GM19455 (cell line): ENCODE results near the gene RHBDL3.
"Not testable (repeated sequence)": the region's sequence is repeated elsewhere in the genome, so short reads cannot be mapped to it uniquely, and the experiment has no call there.

ENCODE experiments used
- ATAC-seq: cut with Tn5 transposase; IDR thresholded peaks from one replicate; pipeline ENCODE4 v1.9.1; 2021; ENCODE audit not compliant: unreplicated experiment

RHBDL3 gene, protein sequence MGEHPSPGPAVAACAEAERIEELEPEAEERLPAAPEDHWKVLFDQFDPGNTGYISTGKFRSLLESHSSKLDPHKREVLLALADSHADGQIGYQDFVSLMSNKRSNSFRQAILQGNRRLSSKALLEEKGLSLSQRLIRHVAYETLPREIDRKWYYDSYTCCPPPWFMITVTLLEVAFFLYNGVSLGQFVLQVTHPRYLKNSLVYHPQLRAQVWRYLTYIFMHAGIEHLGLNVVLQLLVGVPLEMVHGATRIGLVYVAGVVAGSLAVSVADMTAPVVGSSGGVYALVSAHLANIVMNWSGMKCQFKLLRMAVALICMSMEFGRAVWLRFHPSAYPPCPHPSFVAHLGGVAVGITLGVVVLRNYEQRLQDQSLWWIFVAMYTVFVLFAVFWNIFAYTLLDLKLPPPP

DNA sequence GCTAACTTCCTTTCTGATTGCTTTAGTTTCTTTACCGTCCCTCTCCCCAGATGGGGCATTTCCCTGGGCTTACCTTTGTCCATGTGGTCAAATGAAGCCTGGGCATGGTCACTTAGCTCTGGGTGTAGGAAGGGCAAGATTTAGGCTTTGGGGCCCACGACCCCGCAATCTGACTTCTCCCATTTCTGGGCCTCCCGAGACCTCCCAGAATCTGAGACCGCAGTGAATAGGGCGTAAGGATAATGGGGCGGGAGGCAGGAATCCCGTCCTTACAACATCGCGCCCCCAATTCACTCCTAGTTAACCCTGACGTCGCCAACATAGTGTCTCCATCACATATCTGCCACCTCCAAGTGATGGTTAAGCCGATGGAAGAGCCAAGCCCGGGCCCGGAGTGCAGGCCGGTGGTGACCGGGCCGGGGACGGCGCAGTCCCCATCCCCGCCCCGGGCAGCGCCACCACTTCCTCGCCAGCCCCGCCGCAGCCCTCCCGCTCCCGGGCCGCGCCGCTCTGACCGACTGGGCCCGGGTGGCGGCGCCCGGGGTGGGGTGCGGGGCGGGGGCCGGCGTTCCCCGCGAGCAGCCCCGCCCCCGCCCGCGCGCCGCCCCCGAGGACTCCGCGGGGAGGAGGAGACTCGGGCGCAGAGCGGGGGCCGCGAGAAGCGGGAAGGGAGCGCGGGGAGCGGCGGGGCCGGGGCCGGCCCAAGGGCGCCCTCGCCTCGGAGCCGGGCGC lies at the start of gene RHBDL3:
Gene RHBDL3, plus strand, starts transcription at position 641 of the 732 bp plus-strand sequence. CDS start 358 bp downstream, outside the sequence.
- no peak for ATAC-seq

DNA sequence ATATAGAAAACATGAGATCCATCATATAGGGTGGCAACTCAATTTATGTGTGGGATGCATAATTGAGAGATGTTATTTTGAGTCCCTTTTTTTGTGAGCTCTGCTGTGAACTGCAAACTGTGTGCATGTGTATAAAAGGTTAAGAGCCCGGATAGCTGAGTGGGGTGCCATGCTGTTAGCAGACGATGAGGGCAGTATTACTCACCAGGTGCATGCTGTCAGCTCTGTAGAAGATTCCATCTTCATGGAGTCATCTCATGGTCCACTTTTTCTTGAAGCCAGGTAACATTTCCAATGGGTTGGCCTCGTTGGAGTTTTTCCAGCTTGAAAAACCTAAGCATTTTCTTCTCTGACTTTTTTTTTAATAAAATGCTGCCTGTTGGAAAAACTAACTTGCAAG lies 43.0 kb upstream of the RHBDL3 start:
- ATAC-seq, result no peak

DNA sequence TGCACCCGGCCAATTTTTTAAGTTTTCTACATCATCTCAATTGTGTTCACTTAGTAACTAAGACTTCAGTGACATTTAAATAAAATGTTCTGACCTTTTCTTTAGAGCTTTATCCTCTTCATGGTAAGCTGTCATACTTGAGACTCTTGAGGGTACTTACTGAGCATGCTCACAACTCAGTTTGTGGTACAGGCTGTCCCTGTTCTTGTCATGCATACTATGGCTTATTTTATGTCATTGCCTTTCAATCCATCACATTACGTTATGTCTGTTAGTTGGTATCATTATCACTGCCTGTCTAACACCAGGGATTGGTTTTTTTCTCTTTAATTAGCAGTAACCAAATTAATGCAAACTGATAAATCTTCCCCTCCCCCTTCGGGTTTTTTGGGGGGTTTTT lies 41.9 kb upstream of the RHBDL3 start:
- ATAC-seq, result no peak

DNA sequence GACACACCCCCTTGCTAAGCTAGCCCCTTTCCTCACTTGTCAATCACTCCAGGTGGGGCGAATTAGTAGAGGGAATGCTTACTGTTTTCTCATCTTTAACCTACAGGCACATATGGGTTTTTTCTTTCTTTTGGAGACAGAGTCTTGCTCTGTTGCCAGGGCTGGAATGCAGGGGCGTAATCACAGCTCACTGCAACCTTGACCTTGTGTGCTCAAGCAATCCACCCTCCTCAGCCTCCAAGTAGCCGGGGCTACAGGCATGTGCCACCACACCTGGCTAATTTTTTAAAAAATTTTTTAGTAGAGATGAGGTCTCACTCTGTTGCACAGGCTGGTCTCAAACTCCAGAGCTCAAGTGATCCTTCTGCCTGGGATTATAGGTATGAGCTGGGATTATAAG lies 38.7 kb upstream of the RHBDL3 start:
- ATAC-seq, result no peak

DNA sequence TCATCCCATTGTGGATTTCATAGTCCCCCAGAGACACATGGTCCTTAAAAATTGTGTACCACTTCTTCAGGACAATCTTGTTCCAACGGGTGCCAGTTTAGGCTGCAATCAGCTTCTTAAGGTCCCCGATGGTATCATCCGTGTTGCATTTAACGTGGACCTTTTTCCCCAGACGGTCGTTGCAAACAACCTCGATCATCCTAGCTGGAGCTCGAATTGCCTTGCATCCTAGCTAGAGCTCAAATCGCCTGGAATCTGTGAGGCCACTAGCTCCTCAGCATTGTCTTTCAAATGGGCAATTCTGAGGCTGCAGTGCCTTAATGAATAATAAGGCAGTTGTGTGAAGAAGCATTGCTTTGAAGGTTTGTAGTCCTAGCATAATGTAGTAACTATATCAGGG lies 37.7 kb upstream of the RHBDL3 start:
- no peak for ATAC-seq

DNA sequence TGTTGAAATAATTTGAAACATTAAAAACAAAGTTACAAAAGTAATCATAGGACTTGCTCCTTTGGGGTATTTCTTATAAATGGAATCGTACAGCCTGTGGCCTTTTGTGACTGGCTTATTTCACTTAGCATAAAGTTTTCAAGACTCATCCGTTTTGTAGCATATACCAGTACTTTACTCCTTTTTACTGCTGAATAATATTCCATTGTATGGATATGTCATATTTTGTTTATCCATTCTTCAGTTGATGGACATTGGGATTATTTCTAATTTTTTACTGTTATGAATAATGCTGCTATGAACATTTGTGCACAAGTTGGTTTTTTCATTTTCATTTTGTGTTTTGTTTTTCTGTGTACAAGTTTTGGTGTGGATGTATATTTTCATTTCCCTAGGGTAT lies 30.0 kb upstream of the RHBDL3 start:
- no peak for ATAC-seq

DNA sequence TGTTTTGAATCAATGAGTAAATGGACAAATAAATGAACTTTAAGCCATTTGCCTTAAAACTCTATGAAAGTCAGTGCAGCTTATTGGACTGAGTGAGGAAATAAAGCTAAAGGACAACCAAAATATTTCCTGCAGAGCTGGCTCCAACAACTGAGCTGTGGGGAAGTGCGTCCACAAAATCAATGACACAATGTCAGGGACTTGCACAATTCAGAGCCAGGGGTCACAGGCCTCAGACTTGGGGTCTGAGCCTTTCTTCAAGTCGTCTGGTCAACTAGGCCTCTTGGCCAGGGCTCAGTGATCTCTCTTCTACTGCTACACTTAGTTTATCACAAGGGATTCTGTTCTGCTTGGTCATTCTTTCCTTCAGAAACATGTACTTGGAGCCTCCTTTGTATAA lies 26.2 kb upstream of the RHBDL3 start:
- ATAC-seq, result no peak

DNA sequence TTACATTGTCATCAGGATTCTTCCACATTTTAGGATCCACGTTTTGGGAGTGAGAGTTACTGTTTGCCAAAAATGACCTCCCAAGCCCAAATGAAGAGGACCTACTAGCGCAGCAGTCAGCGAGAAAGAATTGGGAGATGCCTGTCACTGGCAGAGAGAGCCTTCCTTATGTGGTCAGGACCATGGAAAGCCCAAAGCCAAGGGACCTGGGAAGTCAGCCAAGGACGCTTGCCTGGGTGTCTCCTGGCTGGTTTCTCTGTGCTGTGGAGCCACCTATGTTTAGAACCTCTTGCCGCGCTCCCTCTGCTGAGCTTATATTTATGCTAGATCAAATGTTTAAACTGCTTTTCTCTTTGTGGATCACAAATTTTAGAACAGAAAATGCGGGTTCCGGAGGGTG lies 24.9 kb upstream of the RHBDL3 start:
- ATAC-seq, result no peak

DNA sequence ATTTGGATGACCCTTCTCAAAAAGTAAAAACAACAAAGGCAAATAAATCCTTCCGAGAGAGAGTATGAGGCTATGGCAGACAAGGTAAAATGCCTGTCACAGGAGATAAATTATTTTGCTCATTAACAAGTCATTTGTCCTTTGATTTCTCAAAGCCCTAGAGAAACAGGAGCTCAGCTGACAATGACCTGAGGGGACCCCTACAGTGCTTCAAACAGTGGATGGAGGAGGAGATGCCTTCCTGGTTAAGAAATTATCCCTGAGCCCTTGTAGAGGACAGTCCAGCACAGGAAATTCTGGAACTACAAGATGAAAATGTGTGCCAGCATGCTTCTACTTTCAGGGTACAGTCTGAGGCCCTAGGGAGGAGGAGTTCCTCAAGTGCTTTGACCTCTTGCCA lies 24.0 kb upstream of the RHBDL3 start:
- no peak for ATAC-seq

DNA sequence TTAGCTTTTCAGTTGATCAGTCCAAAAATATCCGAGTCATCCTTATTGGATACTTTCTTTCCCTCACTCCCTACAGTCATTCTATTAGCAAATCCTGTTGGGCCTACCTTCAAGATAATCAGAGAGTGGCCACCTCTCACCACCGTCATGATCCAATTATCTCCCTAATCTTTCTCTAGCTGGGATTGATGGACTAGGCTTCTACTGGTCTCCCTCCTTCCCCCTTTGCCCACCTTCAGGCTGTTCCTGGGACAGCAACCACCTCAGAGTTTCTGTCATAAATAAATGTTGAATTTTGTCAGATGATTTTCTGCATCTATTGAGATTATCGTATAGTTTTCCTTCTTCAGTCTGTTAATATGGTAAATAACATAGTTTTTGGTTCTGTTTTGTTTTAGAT lies 16.2 kb upstream of the RHBDL3 start:
- no peak for ATAC-seq

DNA sequence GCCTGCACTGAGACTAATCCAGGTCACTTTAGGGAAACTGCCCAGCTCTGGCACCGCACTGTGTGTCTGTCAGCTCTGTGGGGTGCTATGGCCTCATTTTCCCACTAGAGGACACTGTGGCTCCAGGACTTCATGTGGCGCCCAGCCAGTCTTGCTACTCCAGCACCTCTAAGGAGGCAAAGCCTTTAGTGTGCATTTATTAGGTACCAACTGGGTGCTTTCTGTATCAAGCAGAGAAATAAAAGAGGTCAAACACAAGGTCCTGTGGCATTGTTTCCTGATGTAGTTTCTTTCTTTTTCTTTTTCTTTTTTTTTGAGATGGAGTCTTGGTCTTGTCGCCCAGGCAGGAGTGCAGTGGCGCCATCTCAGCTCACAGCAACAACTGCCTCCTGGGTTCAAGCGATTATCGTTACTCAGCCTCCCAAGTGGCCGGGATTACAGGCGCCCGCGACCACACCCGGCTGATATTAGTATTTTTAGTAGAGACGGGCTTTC lies 12.5 kb upstream of the RHBDL3 start:
- ATAC-seq, result no peak

DNA sequence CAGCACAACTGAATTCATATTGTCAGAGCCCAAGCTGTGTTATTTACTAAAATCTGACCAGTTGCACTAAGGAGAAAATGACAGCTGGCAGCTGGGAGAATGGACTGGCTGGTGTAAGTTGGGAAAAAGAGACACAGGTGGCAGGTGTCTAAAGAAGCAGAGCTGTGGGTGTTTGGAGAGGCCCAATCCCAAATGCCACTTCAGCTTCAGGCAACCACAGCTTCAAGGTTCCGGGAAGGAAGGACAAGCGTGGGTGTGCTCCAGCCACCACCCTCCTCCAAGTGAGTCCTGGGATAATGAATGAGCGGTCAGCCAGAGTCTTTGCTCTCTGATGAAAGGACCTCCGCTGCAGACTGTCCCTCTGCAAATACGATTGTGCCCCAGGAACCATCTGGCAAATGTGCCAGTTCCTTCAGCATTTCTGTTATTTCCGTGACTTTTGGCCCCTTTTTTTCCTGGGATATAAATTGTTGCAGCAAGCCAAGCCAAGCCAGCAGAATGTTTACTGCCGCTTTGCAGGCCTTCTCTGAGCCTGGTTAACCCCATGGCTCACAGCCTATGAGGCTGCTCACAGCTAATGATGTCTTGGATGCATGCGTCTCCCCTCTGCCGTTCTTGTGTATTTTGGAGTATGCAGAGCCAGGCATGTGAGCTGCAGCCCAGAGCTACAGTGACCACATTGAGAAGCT lies 9.5 kb upstream of the RHBDL3 start:
- ATAC-seq, result no peak

DNA sequence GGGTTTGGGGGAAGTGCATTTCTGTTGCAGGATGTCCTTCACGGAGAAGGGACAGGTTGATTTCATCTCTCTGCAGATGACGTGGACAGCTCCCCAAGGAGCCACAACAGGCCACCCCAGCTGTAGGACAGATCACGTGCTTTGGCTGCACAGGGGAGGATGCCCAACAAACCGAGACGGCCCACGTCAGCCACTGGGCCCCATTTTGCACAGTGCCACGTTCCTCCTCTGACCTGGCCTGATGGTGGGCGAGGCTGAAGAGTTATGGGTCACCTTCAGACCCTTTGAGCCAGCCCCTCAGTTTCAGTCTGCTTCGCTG lies 9.0 kb upstream of the RHBDL3 start:
- ATAC-seq, result no peak

DNA sequence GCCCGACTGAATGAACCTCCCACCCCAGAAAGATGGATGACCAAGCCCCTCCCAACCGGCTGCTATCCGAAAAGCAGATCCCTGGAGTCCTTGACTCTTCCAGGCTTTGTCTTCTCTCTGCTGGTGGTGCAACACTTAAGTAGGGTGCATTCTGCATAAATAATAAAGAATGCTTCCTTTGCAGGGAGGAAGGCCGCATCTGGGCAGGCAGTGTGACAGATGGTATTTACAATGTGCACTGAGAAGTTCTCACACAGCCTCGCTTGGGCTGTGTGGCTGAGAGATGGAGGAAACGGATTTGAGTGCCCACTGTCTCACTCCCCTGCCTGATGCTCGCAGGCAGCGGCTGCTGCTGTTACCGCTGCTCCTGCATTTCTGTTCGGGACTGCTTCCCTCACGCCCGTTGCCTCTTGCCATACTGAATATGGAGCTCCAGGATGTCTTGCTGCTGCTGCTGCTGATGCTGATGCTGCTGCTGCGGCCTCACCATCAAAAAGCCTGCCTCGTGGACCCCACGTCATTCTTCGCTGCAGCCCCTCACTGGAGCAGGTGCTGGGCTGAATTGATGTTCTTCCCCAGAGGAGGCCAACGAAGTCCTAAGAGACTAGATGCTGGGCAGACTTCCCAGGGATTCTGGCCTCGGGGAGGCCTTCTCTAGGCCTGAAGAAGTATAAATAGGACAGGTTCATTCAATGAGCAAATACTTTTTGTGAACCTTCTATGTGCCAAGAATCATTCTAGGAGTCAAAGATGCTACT lies 7.1 kb upstream of the RHBDL3 start:
- no peak for ATAC-seq

DNA sequence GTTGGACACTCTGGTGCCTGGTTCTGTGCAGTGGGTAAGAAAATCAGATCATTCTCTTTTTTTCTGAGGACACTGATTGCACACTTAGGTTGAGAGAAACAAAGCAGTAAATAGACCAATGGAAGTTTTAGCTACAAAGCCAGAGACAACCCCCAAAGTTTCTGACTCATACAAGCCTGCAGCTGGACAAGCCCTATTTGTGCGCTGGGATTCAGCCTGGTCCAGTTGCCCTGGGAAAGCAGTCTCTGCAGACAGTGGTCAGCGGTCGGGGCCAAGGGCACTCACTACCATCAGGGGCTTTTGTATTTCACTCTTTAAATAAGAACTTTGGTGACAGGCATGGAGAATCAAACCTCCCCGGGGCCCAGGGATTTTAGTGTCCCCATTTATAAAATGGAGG lies 6.0 kb upstream of the RHBDL3 start:
- ATAC-seq, result no peak

DNA sequence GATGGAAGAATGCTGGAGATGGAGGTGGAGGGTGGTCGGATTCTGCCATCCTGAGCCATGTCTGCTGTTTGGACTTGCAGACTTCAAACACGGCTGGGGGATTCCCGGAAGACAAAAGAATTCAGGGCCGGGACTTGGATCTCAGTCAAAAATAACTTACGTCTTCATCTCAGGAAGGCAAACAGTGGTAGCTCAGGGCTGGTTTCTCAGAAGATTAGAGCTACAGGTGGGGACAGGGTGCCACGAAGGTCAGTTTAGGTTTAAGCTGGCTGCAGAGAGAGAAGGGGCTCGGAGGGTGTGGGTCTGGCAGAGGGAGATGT lies 4.3 kb upstream of the RHBDL3 start:
- no peak for ATAC-seq

DNA sequence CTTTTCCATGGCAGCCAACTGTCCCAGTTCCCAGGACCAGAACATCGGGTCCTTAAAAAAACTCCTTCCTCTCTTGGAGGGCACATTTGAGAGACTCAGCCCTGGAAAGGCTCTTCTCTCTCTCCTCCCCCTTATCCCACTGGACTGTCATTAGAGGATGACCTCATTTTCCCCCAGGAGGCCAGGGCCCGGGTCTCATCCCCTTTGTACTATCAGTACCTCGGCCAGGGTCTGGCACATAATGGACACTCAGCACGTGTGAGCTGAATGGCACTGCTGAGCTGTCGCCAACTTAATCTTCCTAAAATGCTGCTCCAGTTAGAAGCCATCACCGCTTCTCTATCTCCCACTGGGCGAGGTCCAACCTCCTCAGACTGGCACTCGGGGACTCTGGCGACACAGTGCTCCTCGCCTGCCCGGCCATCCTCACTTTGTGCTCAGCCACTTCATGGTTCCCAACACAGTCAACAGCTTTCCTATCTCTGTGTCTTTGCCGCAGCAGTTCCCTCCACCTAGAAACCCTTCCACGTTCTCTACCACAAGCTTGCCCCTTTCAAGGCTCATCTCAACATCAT lies 3.6 kb upstream of the RHBDL3 start:
- ATAC-seq, result no peak

DNA sequence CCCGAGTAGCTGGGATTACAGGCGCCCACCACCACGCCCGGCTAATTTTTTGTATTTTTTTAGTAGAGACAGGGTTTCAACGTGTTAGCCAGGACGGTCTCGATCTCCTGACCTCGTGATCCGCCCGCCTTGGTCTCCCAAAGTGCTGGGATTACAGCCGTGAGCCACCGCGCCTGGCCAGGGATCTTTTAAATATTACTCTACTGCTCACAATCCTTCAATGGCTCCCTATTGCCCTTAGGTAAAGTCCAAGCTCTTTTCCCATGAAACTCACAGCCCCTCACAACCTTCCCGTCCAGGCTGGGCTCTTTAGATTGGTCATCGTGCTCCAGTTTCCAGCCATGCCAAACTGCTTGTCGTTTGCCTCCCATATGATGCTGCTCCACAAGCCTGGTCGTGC lies 2.1 kb upstream of the RHBDL3 start:
- ATAC-seq, result not testable (repeated sequence)

DNA sequence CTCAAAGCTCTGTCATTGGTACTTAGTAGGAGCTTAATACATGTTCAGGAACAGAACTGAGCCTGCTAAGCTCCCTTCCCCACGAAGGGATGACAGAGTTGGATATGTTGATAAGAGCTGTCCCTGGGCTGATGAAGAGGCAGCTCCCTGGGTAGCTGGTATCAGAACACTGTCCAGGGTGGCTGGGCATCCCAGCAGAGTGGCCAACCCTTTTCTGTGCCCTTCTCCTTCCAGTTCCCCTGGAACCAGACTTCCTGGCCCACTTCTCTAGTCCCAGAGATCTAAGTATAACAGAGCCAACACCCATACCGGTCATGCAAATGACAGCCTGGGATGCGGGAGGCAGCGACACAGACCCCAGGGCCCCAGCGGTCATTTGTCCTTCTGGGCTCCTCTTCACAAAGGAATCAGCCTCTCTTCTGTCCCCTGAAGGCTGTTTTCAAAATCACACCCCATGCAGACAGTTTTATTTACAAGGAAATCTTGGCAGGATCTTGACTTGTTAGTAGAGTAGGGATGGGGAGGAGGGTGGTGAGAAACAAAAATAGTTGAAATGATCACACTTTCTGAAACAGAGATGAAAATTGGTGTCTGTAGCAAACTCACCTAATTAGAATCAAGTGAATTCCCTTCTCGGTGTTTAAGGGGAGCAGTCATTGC lies 1.4 kb upstream of the RHBDL3 start:
- no peak for ATAC-seq

DNA sequence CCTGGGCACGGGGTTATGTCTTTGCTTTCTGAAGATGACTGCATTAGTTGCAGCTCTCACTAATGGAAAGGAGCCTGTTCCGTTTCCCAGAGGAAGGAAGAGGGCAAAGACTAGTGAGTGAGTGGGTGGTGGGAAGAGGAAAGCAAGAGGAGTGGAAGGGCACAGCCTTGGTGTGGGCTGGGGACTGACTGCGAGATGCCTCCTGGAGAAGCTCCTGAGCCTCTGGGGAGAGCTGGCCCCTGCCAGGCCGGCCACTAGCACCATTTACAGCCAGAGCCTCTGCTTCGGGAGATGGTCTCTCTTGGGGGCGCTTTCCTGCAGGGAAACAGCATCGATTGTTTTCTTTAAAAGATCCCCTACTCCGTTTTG lies 825 bp upstream of the RHBDL3 start:
- ATAC-seq, result no peak

DNA sequence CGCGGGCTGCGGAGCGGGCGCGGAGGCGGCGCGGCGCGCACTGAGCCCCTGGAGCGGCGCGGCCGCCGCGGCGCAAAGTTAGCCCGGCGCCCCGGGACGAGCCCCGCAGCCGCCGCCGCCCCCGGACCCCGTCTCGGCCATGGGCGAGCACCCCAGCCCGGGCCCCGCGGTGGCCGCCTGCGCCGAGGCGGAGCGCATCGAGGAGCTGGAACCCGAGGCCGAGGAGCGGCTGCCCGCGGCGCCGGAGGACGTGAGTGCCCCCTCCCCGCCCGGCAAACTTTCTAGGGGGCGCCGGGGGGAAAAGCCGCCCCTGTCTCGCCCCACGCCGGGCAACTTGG lies 388 bp downstream of the RHBDL3 start:
- no peak for ATAC-seq
